Epithelial cell of proximal tubule (primary cell): ENCODE results near the gene TRIM47. TPM values are rescaled to one million over a fixed set of nuclear protein-coding genes. Genes with fewer than 3 reads are reported as not detected.

Experiments used
- DNase-seq: peaks from one replicate; pipeline ENCODE4 v3.0.0-alpha.2; 2011; ENCODE audit warnings: low read depth
- H3K4me3 ChIP-seq: 2 replicates; pipeline ENCODE4 v1.5.1; 2011; ENCODE audit warnings: low read depth, mild to moderate bottlenecking, low read length
- total RNA-seq: library from RNA; depleted of rRNA; stranded (reverse); fragments of >200 nt; gene quantifications from 2 replicates; pipeline ENCODE4 v1.2.3, GENCODE V29; 2015
- TF ChIP-seq, protein P1 (sequence below): conservative IDR thresholded peaks from 2 replicates; pipeline ENCODE4 v1.5.1; 2012; ENCODE audit warnings: low read depth, mild to moderate bottlenecking, low read length

Gene TRIM47
- total RNA-seq, 1 donor from 2014 or later = 51.2 TPM

DNA sequence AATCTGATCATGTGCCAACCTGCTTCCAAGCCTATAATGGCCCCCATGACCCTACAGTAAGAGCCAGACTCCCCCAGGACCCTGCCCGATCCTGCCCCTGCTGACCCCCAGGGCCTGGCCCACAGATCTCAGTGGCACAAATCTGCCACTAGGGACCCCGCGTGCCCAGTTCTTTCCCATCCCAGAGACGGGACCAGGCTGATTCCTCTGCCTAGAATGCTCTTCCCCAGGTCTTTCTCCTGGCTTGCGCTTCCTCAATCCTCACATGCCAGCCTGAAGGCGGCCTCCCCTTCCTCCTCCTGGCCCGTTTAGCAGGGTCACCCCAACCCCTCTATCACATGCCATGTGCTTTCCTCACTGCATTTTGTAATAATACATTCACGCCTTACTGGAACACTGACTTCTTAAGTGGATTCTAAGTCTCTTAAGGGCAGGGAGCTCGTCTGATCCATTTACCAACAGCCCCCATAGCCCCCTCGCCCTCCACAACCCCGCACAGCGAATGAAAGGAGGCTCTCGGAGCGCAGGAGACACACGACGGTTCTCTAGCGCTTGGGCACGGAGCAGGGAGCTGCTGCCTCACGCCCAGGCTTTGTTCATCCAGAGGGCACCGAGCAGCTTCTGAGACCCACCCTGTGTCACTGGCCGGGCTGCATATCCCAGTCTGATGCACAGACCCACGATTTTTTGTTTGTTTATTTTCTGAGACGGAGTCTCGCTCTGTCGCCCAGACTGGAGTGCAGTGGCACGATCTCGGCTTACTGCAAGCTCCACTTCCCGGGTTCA, 17.2 kb upstream of the TRIM47 start:
- TF ChIP-seq, protein P1, sequence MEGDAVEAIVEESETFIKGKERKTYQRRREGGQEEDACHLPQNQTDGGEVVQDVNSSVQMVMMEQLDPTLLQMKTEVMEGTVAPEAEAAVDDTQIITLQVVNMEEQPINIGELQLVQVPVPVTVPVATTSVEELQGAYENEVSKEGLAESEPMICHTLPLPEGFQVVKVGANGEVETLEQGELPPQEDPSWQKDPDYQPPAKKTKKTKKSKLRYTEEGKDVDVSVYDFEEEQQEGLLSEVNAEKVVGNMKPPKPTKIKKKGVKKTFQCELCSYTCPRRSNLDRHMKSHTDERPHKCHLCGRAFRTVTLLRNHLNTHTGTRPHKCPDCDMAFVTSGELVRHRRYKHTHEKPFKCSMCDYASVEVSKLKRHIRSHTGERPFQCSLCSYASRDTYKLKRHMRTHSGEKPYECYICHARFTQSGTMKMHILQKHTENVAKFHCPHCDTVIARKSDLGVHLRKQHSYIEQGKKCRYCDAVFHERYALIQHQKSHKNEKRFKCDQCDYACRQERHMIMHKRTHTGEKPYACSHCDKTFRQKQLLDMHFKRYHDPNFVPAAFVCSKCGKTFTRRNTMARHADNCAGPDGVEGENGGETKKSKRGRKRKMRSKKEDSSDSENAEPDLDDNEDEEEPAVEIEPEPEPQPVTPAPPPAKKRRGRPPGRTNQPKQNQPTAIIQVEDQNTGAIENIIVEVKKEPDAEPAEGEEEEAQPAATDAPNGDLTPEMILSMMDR = peak; percentile 51
- H3K4me3 ChIP-seq = peak overlapping the region; percentile 76
- no peak for DNase-seq

DNA sequence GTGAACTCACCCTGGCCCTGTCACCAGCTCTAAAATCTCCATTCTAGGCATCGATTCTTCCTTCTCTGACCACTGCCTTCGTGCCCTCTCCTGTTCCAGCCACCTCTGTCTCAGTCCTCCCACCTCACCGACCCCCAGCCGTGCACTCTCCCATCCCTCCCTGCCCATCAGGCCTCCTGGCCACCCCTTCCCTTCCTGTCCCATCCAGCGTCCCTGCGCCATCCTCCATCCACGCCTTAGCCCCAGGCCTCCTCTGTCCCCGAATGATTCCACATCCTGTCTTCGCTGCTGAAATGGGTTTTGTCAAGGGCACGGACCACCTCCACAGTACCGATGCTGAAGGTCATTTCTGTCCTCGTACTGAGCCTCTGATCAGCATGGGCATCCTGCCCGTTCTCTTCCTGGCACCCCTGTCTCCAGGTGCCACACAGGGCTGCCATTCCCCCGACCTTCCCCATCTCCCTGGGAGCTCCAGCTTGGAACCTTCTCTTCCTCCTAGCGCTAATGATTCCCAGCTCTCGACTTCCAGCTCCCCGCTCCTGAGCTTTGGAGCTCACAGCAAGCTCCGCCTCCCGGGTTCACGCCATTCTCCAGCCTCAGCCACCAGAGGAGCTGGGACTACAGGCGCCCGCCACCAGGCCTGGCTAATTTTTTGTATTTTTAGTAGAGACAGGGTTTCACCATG, 15.8 kb upstream of the TRIM47 start:
- TF ChIP-seq, protein P1 = no peak
- H3K4me3 ChIP-seq = no peak overlapping the region
- no peak for DNase-seq

DNA sequence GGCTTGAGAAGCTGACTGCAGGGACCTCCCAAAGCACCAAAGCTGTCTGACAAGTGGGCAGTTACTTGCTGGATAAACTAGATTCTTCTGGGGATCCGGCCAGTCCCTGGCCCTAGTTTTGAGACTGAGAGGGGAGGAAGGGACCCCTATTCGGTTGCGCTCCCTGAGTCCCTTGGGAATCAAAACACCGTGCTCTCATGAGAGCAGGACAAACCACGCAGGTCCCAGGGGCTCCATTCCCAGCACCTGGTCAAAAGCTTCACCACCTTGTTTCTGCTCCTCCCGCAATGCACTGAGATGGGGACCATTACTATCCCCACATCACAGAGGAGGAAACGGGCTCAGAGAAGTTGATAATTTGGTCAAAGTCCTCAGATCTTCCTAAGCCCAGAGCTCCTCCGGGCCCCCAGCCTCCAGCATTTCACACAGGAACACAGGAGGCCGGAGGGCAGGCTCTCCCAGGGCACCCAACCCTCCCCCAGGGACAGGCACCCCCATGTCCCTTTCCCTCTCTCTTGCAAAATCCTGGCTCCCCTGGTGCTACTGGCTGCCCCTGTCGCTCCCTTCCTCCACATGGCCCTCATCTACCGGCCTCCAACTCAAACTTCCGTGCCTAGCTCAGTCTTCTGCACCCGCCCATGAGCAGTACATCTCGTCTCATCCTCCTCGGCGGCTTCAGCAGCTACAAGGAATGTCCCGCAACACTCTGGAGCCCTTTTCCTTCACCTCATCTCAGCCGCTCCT, 15.1 kb upstream of the TRIM47 start:
- TF ChIP-seq, protein P1 = no peak
- no peak for DNase-seq
- H3K4me3 ChIP-seq = no peak overlapping the region

DNA sequence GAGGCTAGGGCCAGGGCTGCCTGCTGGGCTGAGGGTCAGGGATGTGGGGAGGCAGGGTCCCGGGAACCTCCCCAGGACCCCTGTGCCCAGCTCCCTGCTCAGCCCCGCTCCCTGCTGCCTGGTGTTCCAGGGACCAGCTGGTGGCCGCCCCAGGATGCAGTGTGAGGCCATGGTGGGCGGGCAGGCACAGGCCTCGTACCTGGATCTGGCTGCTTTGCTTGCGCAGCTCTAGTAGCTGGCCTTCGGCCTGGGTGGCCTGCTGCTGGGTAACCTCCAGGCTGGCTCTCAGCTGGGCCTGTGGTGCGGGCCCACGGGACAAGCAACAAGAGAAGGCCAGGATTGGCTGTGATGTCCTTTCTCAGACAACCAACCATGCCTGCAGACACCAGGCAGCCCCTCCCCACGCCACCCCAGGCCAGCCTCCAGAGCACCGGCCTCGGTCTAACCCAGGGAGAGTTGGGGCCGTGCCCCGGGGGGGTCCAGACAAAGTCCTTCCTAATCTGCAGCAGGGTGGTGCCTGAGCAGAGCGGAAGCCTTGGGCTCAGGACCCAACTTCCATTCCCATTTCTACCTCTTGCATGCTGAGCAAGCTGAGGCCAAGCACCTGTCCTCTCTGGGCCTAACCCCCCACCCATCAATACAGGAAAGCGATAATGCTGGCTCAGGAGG, 14.3 kb upstream of the TRIM47 start:
- TF ChIP-seq, protein P1 = no peak
- no peak for DNase-seq
- H3K4me3 ChIP-seq = no peak overlapping the region

DNA sequence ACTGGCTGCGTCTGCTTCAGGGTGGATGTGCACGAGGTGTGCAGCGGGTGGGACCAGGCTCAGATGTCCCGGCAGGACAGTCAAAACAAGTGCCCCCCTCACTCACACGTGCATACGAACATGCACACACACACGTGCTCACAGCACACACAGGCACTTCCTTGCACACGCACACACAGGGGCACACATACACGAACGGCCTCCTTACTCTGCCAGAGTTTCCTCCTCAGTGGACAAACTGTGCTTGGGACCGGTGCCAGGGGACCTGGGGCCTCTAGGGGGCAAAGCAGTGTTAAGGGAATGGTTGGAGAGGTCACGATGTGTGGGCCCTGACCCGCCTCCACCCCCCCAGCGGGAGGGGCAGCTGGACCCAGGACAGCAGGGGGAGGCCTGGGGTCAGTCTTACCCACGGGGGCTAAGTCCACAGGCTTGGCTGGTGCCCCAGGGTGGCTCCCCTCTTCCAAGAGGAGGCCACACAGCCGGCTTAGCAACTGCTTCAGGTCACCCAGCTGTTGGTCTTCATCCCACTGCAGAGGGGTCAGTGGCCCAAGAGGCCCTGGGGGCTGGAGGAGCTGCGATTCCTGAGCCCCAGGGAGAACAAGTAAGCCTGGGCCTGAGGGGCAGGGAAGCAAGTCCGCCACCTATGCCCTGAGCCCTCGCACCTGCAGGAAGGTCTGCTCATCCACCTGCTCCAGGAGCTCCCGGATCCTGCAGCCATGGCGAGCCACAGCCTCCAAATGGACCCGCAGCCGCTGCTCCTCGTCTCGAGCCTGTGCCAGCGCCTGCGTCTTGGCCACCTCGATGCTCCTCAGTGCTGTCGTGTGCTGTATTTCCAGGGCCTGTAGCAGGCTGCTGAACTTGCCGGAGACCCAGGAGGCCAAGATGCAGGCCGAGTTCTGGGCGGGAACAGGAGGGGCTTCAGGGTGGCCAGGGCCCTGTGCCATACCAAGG, 13.5 kb upstream of the TRIM47 start:
- DNase-seq = no peak
- TF ChIP-seq, protein P1 = no peak
- H3K4me3 ChIP-seq = no peak overlapping the region
